LNCaP clone FGC (cell line): Measurements from ENCODE around the gene CYP1A2.
A peak's percentile ranks its signal among the peaks of the same experiment; 100 is the strongest.

Experiments used
- DNase-seq: peaks from one replicate; pipeline ENCODE4 v3.0.0-alpha.2; 2011; ENCODE audit warnings: low read depth
- H3K4me3 ChIP-seq: 2 replicates; pipeline ENCODE4 v1.5.1; 2011; ENCODE audit warnings: mild to moderate bottlenecking, low read depth, low read length, control low read depth
- CTCF ChIP-seq: IDR thresholded peaks from 2 replicates; pipeline ENCODE4 v1.5.1; 2012; ENCODE audit warnings: mild to moderate bottlenecking; ENCODE audit not compliant: control insufficient read depth, insufficient read depth; ENCODE audit errors: extremely low read depth

CYP1A2 gene

DNA sequence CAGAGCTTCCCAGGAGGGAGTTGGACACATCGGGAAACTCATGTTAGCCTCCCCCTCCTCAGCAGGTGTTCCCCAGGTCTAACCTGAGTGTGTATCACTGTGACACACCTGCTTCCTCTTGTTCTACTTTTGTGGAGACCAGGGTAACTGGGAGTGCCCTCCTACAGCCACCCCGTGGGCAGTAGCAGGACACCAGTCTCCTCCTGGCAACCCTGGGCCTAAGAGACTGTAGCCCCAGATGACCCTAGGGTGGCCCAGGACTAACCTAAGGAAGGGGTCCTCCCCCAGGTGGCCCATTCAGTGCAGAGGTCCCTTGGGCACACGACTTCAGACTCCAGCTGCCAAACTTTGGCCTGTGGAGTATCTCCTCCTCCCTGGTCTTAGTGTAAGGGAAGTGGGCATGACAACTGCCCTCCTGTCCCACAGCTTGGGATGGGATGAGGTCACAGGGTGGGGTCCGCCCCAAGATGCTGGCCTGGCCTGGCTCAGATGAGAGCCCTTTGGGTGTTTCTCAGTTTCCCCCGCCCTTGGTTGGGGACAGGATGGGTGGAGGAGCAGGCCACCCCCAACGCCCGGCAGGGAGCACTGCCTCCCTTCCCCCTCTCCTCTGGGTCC, 38.0 kb downstream of the CYP1A2 start:
- DNase-seq: no peak
- H3K4me3 ChIP-seq: no peak overlapping the region
- TF ChIP-seq CTCF: no peak

GRCh38 chr15:74787251-74788041, 38.8 kb downstream of the CYP1A2 start:
- peak; percentile 46 for TF ChIP-seq CTCF
- H3K4me3 ChIP-seq: no peak overlapping the region
- no peak for DNase-seq

DNA sequence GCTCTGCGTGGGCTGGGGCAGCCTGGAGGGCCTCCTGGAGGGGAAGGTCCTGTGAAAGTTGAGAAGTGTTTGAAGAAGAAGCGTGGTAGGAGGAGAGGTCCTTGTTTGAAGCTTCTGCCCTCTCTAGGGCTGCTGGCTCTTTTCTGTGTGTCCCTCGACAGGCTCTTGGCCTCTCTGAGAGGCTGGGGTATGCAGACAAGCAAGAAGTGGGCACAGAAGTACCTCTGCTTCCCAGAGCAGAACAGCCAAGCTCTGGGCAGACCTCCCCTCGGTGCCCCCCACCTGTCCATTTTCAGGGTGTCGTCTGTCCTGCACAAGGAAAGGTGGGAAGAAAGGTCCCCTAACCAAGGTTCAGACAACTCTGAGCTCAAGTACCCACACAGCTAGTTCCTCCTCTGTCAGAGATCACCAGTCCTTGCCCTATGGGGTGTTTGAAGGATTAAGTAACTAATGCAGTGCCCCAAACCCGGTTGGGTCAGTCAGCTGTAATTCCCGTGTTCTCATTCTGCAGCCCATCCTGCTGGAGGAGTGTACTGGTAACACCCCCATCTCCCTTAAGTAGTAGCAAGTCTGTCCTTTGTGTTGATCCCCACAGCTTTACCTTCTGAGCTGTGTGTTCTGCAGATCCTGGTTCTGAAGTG, 39.5 kb downstream of the CYP1A2 start:
- H3K4me3 ChIP-seq: no peak overlapping the region
- no peak for TF ChIP-seq CTCF
- no peak for DNase-seq

DNA sequence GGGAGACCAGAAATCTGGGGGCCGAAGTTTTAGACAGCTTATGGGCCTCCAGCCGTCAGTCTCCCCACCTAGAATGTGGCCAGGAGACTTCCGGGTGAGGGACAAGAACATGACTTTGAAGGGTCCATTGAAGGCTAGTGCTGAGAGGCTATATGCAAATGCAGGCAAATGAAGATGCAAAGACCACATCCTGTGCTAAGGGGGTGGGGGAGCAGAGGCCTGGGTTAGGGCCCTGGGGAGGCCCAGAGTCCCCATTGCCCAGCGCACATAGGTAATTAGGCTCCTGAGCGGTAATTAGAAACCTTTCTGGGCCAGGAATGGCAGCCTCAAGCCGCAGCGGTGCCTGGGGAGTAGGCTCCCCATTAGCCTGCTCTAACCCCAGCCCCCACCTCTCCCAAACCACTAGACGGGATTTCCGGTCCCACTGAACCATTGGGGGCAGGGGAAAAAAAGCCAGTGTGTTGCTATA, 40.1 kb downstream of the CYP1A2 start:
- H3K4me3 ChIP-seq: peak overlapping the region; percentile 6; the same call in 1 of the 2 replicates
- no peak for DNase-seq
- no peak for TF ChIP-seq CTCF

DNA sequence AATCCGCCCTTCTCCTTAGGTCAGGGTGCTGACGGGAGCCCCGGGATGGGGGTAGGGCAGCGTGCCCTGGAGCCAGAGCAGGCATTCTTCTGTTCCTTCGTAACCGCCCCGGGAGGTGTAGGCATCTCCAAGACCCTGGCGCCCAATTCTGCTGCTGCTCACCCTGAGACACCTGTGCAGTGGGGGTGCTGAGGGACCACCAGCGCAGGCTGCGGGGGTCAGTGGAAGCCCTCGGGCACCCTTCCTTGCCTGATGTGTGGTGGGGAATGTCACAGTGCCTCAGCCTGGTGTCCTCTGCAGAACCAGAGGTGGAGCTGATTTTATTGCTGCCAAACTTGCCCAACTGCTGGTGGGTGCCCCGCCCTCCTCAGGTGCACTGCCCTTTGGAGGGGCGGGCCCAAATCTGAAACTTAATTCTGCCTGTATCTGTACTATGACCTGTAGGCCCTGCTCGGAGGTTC, 40.6 kb downstream of the CYP1A2 start:
- peak overlapping the region; percentile 6; the same call in 1 of the 2 replicates for H3K4me3 ChIP-seq
- TF ChIP-seq CTCF: no peak
- DNase-seq: no peak

DNA sequence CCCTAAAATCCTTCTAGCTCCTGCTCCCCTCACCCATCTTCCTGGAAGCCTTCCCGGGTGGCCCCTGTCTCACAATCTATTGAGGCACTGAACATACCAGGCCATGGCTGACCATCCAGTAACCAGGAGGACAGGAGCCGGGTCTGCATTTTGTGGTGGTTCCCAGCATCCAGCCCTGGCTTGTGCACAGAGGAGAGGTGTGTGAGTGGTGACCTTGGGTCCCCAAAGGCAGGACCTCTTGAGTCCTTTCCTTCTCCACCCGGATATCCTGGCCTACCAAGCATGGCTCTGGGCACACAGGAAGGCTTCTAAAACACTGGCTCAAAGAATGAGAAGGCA, 41.1 kb downstream of the CYP1A2 start:
- no peak for DNase-seq
- no peak for TF ChIP-seq CTCF
- H3K4me3 ChIP-seq: no peak overlapping the region
